Pulmonary artery endothelial cell (primary cell): ENCODE data around the gene RABGGTA. TPM values are rescaled to one million over a fixed set of nuclear protein-coding genes. Genes with fewer than 3 reads are reported as not detected.

Experiments used
- DNase-seq: peaks from one replicate; pipeline ENCODE4 v3.0.0-alpha.2; 2011; ENCODE audit warnings: low read depth, low spot score
- total RNA-seq: library from RNA; depleted of rRNA; stranded (reverse); fragments of >200 nt; gene quantifications from 2 replicates; pipeline ENCODE4 v1.2.3, GENCODE V29; 2014

RABGGTA gene
- total RNA-seq, 1 donor from 2014 or later, result 21.0 TPM

- DNase-seq, result no peak
Measured at GRCh38 chr14:24279301-24280186, 8.1 kb upstream of the RABGGTA start.

GRCh38 chr14:24278424-24278823, 7.0 kb upstream of the RABGGTA start:
- DNase-seq, result no peak

DNA sequence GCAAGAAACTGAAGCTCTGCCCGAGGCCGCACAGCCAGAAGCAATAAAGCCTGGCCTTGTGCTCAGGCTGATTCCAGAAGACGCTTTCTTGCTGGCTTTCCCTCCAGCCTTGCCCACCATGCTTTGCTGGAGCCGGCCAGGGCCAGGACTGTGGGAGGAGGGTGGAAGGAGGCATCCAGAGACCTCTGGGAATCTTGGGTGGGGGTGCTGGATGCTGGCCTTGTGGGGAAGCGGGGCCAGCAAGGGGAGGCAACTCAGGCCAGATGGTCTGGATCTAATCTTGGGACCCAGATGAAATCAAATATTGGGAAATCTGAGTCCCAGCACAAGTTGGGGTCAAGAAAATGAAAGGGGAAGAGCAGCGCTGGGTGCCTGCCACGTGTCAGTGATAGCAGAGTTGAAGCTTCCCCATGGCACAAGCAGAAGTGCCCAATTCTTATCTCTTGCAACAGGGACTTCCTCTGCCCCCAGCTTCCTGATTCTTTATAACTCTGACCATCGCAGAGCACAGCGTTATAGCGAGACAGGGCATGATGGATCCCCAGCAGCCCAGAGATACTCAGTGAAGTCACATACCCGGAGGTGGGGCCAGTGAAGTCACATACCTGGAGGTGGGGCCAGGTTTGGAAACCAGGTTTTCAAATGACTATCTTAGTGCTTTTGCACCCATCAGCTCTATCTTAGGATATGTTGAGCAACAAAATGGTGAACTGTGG, 6.4 kb upstream of the RABGGTA start:
- DNase-seq, result no peak

DNA sequence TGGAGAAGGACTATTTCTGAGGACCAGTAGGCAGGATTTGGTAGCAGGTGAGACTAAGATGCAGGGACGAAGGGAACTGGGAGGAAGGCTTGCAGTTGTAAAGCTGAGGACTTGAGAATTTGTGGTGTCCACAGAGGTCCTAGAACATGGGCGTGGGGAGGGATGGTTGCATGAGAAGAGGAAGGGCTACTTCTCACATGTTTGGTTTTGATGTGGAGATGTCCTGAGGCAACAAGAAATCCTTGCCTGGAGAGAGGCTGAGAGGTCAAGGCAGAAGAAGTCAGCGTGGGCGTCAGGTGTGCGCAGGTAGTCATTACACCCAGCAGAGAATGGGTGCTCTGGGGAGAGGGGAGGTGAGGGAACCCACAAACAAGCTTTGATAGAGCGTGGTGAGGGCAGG, 5.7 kb upstream of the RABGGTA start:
- no peak for DNase-seq

DNA sequence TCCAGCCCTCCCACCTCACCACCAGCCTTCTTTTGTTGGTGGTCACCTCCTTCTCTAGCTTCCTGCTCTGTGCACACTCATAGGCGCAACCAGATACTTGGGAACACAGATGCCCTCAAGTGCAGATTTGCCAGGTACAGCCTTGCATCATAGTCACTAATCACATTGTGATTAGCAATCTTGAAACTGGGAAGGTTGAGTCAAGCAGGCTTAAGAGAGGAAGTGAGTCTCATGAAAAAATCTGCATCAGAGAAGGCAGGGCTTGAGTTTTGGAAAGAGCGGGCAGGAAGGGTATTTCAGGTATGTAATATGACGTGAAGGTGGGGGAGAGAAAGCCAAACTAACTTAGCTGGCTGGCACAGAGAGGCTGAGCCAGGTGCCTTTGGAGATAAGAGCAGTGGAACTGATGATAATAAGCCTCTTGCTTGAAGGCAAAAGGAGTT, 2.7 kb upstream of the RABGGTA start:
- no peak for DNase-seq

GRCh38 chr14:24273422-24273998, 2.1 kb upstream of the RABGGTA start:
- no peak for DNase-seq

DNA sequence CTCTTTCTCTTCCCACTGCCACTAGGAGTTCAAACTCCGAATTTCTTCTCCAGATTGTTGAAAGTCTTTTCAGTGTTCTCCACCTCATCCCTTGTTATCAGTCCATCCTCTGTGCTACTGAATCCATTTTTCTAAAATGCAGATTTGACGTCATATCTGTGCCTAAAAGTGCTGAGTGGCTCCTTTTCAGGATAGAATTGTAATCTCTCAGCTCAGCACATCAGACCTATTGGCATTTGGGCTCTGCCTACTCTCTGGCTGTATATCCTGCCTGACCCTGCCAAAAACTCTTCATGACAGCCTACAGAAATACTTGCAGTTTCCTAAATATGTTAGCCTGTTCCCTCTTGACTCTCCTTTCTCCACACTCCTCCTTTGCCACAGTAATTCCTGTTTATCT, 1.1 kb upstream of the RABGGTA start:
- DNase-seq, result no peak

- DNase-seq, result no peak
Measured at GRCh38 chr14:24271834-24272263, 452 bp upstream of the RABGGTA start.

DNA sequence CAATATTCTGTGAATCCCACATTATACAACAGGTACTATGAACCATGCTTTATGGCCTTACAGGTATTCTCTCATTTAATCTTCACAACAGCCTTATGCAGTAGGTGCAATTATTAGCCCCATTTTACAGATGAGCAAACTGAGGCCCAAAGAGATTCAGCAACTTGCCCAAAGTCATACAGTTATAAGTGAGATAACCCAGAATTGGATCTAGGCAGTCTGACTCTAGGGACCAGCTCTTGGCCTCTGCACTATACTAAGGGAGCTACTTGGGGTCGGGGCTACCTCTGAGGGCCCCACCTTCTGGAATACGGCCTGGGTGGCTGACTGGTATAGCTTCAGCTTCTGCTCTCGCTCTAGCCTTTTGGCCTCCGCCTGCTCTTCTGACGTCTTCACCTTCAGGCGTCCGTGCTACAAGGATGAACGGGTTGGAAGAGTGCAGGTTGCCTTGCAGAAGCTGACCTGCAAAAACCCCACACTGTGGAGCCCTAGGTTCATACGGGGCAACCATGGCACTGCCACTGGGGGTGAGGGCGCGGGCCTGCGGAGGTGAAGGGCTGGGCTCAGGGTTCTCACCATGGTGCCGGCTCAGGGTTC, 762 bp downstream of the RABGGTA start:
- no peak for DNase-seq

DNA sequence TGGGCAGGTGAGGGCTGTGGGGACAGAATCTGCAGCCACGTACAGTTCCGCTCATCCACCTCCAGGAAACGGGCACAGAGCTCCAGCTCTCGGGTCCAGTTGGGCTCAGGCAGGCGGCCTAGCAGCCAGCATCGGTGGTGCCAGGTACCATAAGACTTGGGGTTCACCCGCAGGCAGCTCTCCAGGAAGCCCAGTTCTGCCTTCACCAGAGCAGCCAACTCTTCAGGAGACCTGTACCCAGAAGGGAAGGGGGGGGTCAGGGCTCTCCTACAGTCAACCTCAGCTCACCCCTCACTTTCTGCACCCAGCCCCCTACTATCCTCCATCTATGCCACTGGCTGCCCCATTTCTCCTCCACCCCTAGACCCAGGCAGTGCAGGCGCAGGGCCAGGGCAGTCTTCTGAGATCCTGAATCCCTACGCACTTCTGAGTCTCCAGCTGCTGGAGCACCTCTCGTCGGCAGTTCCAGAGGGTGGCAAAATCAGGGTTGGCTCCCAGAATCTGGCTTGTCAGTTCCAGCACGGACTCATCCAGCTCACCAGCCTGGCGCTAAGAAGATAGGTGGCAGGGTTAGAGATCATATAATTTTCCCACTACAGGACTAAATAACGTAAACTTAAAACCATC, 1.4 kb downstream of the RABGGTA start:
- DNase-seq, result no peak

DNA sequence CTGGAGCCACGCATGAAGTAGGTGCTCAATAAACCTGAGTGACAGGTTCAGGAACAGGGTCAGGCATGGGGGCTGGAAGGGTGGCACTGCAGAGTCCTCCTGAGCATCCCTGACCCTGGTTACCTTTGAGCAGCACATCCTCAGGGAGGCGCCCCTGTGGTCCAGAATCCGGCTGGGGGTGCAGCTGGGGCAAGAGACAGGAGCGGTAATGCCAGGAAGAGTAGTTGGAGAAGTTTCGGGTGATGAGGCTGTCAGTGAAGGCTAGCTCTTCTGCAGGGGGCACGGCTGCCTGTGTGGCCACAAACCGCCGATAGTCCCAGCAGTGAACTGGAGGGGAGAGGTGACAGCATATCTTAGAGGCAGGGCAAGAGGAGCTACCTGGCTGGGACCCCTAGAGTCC, 2.0 kb downstream of the RABGGTA start:
- DNase-seq, result no peak

DNA sequence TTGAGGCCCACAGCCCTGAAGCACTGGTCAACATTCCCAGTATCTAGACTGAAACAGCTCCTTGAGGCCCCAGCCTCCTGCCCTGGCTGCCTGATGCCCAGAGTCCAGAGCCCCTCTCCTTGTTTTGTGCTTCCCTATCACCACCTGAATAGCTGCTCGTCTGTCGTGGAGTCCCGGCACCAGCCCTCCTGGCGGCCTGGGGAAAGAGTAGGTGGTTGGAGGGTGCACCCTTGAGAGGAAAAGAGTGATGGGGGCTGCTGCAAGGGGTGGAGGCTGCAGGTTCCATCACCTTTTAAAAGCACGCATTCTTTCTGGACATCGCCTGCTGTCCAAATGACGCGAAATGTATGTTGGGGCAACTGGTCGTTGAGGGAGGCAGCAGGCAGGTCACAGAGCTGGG, 3.2 kb downstream of the RABGGTA start:
- DNase-seq, result no peak

- no peak for DNase-seq
Measured at GRCh38 chr14:24267516-24267915, 3.9 kb downstream of the RABGGTA start.

DNA sequence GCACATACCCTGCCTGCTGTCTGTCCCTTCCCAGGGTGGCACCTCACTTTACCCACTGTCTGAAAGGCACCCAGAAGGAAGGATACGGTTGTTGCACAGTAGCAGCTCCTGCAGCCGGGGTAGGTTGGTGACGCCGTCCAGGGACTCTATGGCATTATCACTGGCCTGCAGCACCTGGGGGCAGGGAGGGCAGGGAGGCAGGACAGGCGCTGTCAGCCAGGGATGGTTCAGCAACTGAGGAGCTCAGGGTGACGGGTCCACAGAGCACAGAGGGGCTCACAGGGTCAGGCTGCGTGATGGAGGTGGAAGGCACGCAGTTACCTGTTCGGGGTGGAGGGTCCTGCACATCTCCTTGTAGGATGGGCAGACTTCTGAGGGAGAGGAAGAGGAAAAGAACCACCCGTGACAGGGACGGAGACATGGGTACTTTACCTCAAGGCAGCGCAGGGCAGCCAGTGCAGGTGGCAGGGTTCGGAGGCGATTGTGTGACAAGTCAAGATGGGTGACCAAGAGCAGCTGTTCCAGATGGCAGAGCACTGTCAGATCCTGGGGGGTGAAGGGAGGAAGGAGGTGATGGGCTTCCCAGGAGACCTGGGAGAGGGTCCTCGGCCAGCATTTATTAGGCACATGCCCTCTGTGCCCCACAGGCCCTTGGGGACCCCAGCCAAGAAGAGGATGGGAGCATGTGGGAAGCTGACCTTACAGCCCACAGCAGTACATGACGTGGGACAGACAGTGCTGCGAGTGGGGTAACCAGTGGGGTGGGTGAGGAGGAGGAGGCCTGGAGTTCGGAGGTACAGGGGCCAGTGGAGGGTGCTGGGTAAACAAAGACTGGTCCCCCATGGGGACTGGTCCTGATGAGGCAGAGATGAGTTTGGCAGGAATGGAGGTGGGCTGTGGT, 4.8 kb downstream of the RABGGTA start:
- no peak for DNase-seq

DNA sequence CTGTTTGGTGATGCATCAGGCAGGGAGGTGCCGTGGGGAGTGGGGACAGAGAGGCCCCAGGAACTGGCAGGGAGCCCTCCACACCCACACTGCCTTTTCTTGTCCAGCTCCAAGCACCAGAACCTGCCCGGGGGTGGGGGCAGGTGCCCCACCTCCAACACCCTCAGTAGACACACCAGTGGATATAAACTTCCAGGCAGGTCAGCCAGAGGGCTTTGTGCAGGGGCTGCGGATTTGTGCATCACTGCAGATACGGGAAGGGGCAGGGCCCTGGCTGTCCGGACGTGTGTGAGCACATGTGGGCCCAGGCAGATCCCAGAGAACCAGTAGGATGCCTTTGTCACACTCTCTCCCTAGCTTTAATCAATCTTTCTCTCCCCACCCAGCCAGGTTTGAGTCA, 7.1 kb downstream of the RABGGTA start:
- no peak for DNase-seq

GRCh38 chr14:24263848-24264247, 7.5 kb downstream of the RABGGTA start:
- no peak for DNase-seq

- no peak for DNase-seq
Measured at GRCh38 chr14:24262821-24263733, 8.3 kb downstream of the RABGGTA start, which contains the start of gene TGM1. TSS of gene TGM1 (minus strand) at chr14:24263177. CDS start at chr14:24262352, 825 bp downstream.

- DNase-seq, result no peak
Measured at GRCh38 chr14:24261969-24262327, 9.4 kb downstream of the RABGGTA start.

DNA sequence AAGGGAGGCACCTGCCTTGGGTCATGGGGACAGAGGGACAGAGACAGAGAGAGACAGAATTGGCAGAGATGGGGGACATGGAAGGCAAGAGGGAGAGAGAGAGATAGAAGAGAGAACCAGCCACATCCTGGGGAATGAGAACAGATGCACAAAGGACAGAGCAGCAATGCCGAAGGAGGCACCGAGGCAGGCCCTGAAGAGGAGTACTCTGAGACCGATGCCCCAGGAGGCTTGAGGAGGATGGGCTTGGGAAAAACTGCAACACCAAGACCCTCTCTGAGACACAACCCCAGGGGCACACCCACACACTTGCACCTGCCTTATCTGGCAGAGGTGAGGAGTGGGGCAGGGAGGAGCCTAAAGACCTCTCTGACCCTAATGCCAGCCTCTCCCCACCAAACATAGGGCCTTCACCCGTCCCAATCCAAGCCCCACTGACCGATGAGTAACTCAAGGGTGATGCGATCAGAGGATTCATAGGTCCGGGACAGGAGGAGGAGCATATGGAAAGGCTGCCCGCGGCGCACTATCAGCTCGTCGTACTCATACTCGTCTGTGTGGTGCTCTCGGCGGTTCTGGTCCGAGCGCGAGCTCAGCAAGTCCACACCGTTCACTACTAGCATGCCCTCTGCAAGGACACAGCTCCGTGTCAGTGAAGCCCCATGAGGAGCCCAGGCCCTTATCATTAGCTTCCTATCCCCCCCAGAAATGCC, 10.0 kb downstream of the RABGGTA start:
- no peak for DNase-seq
